GM21717 (cell line): Measurements from ENCODE around the gene SLC6A6.

ENCODE experiments used
- ATAC-seq: cut with Tn5 transposase; IDR thresholded peaks from one replicate; pipeline ENCODE4 v1.9.1; 2021; ENCODE audit warnings: mild to moderate bottlenecking, moderate library complexity; ENCODE audit not compliant: unreplicated experiment

The SLC6A6 gene

GRCh38 chr3:14516738-14517345 is 114.4 kb downstream of the SLC6A6 start:
- no peak for ATAC-seq

DNA sequence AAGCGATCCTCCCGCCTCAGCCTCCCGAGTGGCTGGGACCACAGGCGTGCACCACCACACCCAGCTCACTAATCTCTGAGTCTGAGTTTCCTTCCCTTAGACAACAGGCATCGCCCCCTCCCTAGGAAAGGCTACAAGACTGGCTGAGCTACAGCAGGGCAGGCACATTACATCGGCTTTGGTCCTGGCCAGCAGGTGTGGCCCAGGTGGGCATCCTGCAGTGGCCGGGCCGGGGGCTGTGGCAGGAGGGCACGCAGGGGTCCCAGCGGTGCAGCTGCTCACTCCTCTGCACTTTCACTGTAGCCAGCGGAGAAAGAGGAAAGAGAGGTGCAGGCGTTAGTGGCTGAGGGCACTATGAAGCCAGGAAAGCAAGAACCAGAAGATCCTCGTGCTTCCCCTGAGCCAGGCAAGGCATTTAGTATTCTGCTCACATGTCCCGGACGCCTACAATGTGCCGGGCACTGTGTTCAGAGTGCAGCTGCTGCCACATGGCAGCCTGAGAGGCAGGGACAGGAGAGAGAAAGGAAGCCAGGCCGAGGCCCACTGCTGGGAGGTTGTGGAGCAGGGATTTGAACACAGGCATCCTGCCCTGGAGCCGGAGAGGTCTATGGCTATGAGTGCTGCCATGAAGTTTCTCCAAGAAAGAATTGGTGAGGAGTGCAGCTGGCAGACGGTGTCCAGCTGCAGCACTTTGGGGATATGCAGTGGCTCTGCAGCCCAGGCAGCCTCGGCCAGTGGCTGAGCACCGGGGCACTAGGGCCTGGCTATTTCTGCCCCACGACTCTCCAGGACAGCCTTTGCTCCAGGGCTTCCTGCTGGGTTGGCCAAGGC is 115.4 kb downstream of the SLC6A6 start:
- no peak for ATAC-seq

DNA sequence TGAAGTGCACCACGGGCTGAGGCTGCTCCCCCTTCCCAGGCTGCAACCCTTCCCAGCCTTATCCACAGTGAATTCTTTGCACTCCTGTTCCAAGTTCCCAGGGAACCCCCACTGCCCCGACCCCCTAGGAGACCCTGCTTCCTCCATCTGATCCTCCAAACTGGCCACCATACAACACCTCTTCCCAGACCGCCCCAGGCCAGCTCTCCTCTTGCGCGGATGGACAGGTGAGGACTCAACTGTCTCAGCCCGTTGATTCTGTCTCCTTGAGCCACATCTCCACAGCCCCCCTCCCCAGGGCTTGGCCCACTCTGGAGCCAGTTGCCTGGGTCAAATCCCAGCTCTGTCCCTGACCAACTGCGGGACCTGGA is 116.0 kb downstream of the SLC6A6 start:
- no peak for ATAC-seq

DNA sequence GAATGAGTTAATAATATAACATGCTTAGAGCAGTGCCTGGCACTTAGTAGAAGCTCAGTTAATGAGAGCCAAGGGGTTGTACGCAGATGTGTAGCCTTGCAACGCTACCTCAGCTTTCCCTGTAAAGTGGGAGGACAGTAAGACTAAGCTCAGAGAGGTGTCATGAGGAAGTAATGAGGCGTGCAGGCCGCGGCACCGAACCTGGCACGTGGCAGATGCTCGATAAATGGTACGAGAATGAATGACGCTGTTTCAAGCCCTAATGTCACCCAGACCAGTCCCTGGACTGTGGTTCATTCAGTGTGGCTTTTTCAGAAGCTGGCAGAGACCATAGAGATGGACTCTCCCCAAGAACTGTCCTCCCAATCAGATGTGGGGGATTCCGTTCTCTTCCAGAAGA is 116.5 kb downstream of the SLC6A6 start:
- no peak for ATAC-seq

DNA sequence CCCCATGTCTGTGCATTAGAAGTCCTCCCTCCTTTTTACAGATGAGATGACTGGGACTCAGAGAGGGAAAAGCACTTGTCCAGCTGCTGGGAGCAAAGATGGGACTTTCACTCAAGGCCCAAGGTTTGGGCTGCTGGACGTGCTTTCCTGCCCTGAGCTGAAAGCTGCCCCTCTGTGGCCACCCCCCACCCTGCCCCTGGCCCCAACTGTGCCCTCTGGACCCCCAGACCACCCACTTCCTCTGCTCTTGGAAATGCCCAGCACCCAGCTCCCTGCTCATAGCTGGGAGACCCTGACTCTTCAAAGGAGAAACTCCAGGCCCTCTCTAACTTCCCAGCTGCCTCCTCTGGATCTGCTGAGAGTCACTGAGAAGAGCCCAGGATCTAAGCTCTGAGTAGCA is 117.0 kb downstream of the SLC6A6 start:
- no peak for ATAC-seq

DNA sequence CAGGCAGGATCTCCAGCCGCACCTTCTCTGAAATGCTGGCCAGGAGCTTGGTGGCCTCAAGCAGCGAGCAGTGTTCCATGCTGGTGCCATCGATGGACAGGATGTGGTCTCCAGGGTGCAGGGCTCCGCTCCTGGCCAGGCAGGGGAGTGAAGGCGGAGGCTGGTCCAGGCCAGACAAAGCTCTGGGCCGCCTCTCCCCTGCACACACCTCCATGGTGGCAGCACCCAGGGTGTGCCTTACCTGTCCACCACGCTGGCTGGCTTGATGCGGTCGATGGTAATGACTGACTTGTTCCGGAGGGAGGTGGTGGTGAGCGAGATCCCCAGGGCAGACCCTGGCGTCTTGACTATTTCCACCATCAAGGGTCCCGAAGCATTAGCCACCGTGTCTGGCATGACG is 117.7 kb downstream of the SLC6A6 start:
- ATAC-seq: no peak

- no peak for ATAC-seq
Measured at GRCh38 chr3:14520967-14521366, 118.6 kb downstream of the SLC6A6 start.

GRCh38 chr3:14521611-14522010 is 119.2 kb downstream of the SLC6A6 start:
- no peak for ATAC-seq

DNA sequence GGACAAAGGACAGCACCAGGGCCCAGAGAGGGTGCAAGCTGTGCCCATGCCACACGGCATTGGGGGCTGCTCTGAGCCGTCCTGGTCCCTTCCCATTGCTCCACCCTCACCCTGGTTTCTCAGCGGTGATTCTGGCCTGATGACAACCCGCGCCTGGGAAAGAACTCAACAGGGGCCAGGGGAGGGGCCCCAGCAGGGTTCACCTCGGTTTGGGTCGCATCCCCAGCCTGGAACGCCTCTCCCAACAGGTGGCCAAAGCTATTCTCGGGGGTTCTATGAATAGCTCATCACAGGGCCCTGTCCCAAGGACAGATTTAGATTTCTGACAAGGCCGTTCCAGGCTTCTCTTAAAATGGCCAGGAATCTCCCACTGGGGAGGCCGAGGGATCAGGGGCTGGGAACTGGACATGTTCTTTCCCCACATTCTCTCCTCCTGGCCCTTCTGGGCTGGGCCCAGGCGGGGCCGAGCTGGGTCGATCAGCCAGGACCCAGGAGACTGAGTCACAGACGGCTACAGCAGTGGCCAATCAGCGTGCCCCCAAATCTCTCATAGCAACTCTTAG is 119.8 kb downstream of the SLC6A6 start:
- no peak for ATAC-seq

DNA sequence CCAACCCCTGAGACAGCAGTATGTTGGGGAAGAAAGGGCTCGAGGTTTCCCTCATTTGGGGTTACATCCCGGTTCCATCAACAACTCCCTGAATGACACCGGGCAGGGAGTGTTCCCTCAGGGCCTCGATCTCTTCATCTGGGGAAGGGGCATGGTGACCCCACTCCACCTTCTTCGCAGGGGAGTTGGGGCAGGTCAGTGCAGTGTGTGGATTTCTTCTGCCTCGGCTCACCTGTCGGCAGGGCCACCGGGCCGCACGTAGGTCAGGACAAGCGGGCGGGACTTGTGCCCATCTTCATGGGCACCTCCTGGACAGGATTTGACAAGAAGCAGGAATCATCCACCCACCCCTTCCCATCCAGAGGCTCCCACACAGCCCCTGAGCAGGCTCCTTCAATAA is 120.4 kb downstream of the SLC6A6 start:
- no peak for ATAC-seq

- no peak for ATAC-seq
Measured at GRCh38 chr3:14523792-14524191, 121.4 kb downstream of the SLC6A6 start.

- ATAC-seq: no peak
Measured at GRCh38 chr3:14524311-14524711, 121.9 kb downstream of the SLC6A6 start.

DNA sequence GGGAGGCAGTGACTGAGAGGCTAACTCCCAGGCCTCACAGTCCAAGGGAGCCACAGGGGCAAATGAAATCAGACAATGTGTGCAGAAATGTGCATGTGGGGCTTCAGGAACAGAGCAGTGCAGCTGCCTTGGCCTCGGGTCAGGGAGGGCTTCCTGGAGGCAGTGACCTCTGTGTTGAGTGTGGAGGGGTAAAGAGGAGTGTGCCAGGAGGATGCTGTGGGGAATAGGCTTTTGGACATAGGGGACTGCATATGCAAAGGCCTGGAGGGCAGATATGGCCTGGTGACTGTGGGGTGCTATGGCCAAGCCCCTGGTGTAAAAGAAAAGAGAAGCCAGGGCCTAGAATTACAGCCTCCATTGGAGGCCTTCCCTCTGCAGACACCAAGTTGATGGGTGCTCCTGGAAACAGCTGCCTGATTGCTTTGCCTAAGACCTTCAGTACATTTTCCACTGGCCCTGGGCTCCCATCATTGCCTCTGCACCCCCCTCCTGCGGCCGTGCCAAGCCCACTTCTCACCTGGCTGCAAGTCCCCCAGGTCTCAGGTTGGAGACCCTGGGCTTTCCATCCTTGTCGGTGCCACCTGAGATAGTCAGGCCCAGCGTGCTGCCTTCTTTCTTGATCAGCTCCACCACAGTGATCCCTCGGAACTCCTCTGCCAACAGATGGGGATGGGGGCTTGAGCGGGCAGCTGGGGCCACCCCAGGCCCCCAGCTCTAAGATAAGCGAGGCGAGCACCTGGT is 122.7 kb downstream of the SLC6A6 start:
- ATAC-seq: no peak

DNA sequence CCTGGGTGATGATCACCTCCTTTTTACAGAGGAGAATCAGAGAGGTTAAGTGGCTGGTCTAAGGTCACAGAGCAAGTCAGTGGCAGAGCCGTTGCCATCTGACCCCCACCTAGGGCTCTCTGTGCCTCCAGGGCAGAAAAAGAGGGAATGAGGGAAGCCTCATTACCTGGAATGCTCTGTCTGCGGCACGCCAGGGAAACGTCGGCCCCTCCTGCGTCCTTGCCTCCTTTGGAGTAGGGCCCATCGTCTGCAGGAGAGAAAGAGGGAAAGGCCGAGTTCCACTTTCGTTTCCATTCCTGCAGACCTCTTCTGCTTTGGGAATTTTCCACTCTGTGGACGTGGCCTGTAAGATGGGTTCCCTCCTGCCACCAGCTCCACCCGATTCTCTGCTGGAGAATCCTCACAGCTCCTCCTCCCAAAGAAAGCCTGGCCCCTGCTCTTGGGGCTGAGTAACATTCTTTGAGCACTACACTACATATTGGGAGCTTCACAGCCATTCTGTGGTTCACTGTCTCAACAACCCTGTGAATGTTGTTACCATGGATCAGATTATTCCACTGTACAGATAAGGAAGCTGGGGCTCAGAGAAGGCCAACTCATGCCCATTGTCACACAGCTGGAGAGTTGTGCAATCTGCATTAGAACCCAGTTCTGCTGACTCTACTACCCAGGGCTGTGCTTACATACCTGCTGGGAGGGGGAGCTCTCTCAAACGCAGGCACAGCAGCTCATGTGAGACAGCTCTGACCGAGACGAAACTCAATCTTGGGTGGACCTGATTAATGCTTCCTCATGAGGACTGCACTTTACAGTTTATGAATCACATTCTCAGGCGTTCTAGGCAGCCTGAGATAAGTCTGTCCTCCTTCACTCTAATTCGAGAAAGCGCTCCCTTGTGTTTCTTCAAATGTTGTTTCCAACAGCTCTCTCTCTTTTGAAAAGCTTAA is 123.6 kb downstream of the SLC6A6 start:
- ATAC-seq: no peak

GRCh38 chr3:14528081-14528480 is 125.7 kb downstream of the SLC6A6 start:
- ATAC-seq: no peak

GRCh38 chr3:14531856-14532395 is 129.5 kb downstream of the SLC6A6 start:
- no peak for ATAC-seq

GRCh38 chr3:14532691-14533456 is 130.5 kb downstream of the SLC6A6 start:
- no peak for ATAC-seq

- ATAC-seq: no peak
Measured at GRCh38 chr3:14533457-14533958, 131.1 kb downstream of the SLC6A6 start.

- no peak for ATAC-seq
Measured at GRCh38 chr3:14534516-14535191, 132.2 kb downstream of the SLC6A6 start.
